Spinal cord (tissue), 10 donors: ENCODE measurements around the gene XPO6. TPM values are rescaled to one million over a fixed set of nuclear protein-coding genes. Genes with fewer than 3 reads are reported as not detected.
A peak's percentile ranks its signal among the peaks of the same experiment; 100 is the strongest.

Experiments used
- DNase-seq, 6 donors: peaks; one replicate each; pipeline versions ENCODE4 v3.0.0 to v3.0.0-alpha.2; 2013 to 2015; ENCODE audit warnings: low spot score in 6 of 6, low read depth in 4 of 6
- H3K27ac ChIP-seq: one replicate; pipeline ENCODE4 v1.5.1; 2013; ENCODE audit warnings: low read depth, low read length, control low read depth
- H3K27me3 ChIP-seq: one replicate; pipeline ENCODE4 v1.6.1; 2013; ENCODE audit warnings: low read length; ENCODE audit not compliant: control insufficient read depth, insufficient read depth
- H3K36me3 ChIP-seq: one replicate; pipeline ENCODE4 v1.6.1; 2013; ENCODE audit warnings: low read length; ENCODE audit not compliant: control insufficient read depth, insufficient read depth
- H3K4me1 ChIP-seq: one replicate; pipeline ENCODE4 v1.6.1; 2013; ENCODE audit warnings: low read length; ENCODE audit not compliant: control insufficient read depth, insufficient read depth
- H3K4me3 ChIP-seq: one replicate; pipeline ENCODE4 v1.5.1; 2013; ENCODE audit warnings: low read depth, low read length, control low read depth
- H3K9me3 ChIP-seq: one replicate; pipeline ENCODE4 v1.6.1; 2013; ENCODE audit warnings: low read length; ENCODE audit not compliant: control insufficient read depth, insufficient read depth
- WGBS: methylation state at CpG from one replicate; pipeline ENCODE4 v1.1.5; 2013; ENCODE audit warnings: missing lambda C conversion rate; ENCODE audit not compliant: insufficient coverage; 5-methylcytosine and 5-hydroxymethylcytosine counted together
- polyA plus RNA-seq, 2 donors: library from polyadenylated mRNA; unstranded; fragments of 120-200 nt; gene quantifications; one replicate each; pipeline ENCODE4 v1.2.1, GENCODE V29; 2013; ENCODE audit not compliant: insufficient read length in 2 of 2
- total RNA-seq, 2 donors: library from RNA; depleted of rRNA in 1 of 2; stranded (reverse); fragments of 120-200 nt in 1 of 2; fragments of >200 nt in 1 of 2; gene quantifications; one replicate each; pipeline versions ENCODE4 v1.2.3 to v1.2.4, GENCODE V29; 2013 to 2014
- donor health status: healthy.

Gene XPO6
- total and polyA plus RNA-seq, 4 donors = 84.1 to 164 (median 116) TPM

DNA sequence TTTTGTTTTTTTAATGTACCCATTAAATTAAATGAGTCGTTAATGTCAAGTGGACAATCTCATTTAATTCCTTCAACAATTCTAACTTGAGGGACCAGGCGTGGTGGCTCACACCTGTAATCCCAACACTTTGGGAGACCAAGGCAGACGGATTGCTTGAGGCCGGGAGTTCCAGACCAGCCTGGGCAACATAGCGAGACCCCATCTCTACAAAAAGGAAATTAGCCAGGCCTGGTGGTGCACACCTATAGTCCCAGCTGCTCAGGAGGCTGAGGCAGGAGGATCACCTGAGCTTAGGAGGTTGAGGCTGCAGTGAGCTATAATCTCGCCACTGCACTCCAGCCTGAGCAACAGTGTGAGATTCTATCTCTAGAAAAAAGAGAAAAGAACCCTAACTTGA, 127.6 kb downstream of the XPO6 start:
- no peaks in the 10 kb centered on the region for H3K27me3 ChIP-seq
- no peak overlapping the region for H3K27ac ChIP-seq
- peaks cover 8% of the 10 kb centered on the region for H3K36me3 ChIP-seq
- H3K4me3 ChIP-seq = no peak overlapping the region
- H3K9me3 ChIP-seq = no peaks in the 10 kb centered on the region
- WGBS = 100% methylated on average over 3 of the region's 6 CpGs
- DNase-seq = no peak
- no peaks in the 10 kb centered on the region for H3K4me1 ChIP-seq

DNA sequence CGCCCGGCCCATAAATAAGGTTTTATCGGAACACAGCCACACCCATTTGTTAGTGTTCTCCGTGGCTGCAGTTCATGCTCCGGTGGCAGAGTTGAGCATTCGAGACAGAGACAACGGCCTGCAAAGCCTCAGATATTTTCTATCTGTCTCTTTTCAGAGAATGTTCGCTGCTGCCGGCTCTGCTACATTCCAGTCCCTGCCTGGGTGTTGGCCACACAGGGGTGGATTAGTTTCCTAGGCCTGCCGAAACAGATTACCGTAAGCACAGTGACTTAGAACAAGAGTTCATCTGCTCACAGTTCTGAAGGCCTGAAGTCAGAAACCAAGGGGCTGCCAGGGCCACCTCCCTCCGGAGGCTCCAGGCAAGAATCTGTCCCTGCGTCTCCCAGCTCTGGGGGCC, 129.1 kb downstream of the XPO6 start:
- no peak for DNase-seq
- no peaks in the 10 kb centered on the region for H3K9me3 ChIP-seq
- H3K27me3 ChIP-seq = no peaks in the 10 kb centered on the region
- 80% methylated on average over 13 of the region's 13 CpGs for WGBS
- no peaks in the 10 kb centered on the region for H3K4me1 ChIP-seq
- H3K27ac ChIP-seq = no peak overlapping the region
- peaks cover 8% of the 10 kb centered on the region for H3K36me3 ChIP-seq
- no peak overlapping the region for H3K4me3 ChIP-seq

DNA sequence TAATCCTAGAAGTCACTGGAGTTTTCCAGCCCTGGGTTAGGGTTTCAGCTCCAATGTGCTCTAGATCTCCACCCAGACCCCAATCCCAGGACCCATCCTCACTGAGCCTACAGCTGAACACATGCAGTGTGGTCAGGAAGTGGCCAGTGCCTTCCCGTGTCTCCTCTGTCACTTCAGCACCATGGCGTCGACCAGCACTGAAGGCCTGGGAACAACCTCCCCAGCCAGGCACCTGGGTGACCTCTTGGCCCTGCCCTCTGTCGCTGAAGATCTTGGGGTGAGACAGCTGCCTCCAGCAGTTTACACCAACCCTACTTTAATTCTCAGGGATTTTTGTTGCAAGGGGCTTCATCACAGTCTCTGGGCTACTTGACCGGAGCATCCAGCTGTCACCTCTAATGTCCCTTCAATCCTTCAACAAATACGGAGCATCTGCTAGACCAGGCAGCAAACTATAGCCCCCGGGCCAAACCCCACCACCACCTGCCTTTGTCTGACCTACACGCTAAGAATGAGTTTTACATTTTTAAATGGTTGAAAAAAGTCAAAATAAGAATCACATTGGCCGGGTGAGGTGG, 130.3 kb downstream of the XPO6 start:
- WGBS = 87% methylated on average over 6 of the region's 9 CpGs
- Histone ChIP-seq H3K4me1 (no peaks in the 10 kb centered on the region), H3K27ac (no peak overlapping the region), H3K9me3 (no peaks in the 10 kb centered on the region), H3K4me3 (no peak overlapping the region), H3K36me3 (peaks cover 2% of the 10 kb centered on the region), H3K27me3 (no peaks in the 10 kb centered on the region)
- DNase-seq = no peak

DNA sequence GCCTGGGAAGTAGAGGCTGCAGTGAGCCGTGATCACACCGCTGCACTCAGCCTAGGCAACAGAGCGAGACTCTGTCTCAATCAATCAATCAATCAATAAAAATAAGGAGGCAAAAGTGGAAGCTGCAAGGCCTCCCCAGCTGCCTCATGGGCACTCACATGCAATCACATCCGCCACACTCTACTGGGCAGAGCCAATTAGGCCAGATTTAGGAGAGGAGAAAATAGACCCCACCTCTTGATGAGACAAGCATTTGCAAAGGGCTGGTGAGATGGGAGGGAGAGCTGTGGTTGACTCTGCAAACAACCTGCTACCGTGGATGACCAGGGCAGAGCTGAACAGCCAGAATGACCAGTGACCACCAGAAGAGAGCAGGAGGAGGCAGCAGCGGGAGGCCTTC, 133.5 kb downstream of the XPO6 start:
- DNase-seq = peak in 1 of 6 donors; percentile 51

DNA sequence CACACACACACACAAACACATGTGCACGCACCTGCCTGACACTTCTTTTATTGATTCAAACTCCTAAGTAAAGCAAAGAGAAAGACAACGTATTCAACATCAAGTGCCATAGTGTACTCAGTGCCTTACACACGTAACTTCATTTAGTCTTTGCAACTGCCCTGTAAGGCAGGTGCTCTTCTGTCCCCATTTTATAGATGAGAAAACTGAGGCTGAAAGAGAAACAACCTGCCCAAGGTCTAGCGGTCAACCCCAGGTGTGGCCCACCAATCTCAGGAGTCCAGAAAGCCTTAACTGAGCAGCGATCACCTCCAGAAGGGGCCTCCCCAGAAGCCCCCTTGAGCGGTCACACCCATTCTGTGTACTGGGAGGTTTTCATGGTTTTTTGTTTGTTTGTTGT, 137.9 kb downstream of the XPO6 start:
- Histone ChIP-seq H3K27me3 (no peaks in the 10 kb centered on the region), H3K4me3 (no peak overlapping the region), H3K36me3 (no peaks in the 10 kb centered on the region), H3K27ac (no peak overlapping the region), H3K9me3 (no peaks in the 10 kb centered on the region), H3K4me1 (no peaks in the 10 kb centered on the region)
- 98% methylated on average over 5 of the region's 6 CpGs for WGBS
- DNase-seq = no peak

More for the DNA sequence above, 133.5 kb downstream of the XPO6 start:
- no peaks in the 10 kb centered on the region for H3K4me1 ChIP-seq
- 85% methylated on average over 5 of the region's 6 CpGs for WGBS
- no peaks in the 10 kb centered on the region for H3K27me3 ChIP-seq
- no peaks in the 10 kb centered on the region for H3K9me3 ChIP-seq
- no peak overlapping the region for H3K4me3 ChIP-seq
- H3K27ac ChIP-seq = no peak overlapping the region
- no peaks in the 10 kb centered on the region for H3K36me3 ChIP-seq

DNA sequence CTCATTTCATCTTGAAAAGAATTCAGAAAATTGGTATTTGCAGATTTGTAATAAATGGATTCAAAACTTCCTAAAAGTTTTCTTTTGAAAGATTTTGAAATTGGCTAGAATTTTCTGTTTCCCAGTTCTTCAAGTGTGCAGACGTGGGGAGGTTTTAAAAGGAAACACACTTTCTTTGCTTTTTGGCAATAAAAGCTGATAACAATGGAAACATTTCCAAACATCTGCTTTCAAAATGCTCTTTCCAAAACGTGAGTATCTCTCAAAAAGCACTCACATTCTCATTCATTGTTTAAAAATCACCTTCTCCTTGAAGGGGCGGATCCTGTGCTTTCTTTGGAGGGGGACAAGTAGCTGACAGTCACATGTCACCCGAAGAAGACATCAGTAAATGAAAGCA, 139.7 kb downstream of the XPO6 start:
- WGBS = 0% methylated on average over 1 of the region's 4 CpGs
- no peak for DNase-seq
- Histone ChIP-seq H3K4me1 (no peaks in the 10 kb centered on the region), H3K27ac (no peak overlapping the region), H3K4me3 (no peak overlapping the region), H3K36me3 (no peaks in the 10 kb centered on the region), H3K27me3 (no peaks in the 10 kb centered on the region), H3K9me3 (no peaks in the 10 kb centered on the region)

DNA sequence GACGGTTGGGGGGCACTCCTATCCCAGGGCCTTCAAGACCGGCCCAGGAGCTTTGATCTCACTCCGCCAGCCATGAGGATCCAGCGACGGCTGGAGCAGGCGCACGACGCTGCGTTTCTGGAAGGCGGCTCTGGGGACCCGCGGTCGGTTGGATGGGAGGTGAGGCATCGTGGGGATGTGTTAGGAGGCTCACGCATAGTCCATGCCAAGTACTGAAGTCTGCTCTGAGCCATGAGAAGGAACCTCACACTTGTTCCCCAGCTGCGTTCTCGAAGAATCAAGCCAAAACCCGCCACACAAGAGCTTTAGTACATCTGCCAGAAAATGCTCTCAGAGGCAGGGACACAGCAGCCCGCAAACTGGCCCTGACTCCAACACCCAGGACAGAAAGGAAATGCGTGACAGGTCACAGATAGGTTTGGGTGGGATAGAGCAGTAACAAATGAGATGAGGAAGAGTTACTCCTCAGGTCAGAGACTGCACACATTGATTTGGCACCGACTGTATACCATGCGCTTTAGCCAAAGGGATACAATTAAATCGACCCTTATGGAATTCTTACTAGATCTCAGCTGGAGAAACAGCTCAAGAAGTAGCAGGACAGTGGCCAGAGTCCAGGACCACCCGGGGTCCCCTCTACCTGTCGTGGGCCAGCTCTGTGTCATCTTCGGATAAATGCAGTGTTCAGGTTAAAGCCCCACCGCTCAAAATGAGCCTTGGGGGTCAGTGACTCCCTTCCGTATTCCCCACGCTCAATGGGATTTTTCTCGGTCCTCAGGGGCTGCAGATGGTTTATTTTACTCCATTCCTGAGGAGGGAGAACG, 141.6 kb downstream of the XPO6 start:
- DNase-seq = peak in 1 of 6 donors; percentile 32
- peaks cover 3% of the 10 kb centered on the region for H3K27me3 ChIP-seq
- no peaks in the 10 kb centered on the region for H3K4me1 ChIP-seq
- no peaks in the 10 kb centered on the region for H3K36me3 ChIP-seq
- H3K9me3 ChIP-seq = no peaks in the 10 kb centered on the region
- WGBS = 76% methylated on average over 20 of the region's 31 CpGs
- no peak overlapping the region for H3K4me3 ChIP-seq
- no peak overlapping the region for H3K27ac ChIP-seq

DNA sequence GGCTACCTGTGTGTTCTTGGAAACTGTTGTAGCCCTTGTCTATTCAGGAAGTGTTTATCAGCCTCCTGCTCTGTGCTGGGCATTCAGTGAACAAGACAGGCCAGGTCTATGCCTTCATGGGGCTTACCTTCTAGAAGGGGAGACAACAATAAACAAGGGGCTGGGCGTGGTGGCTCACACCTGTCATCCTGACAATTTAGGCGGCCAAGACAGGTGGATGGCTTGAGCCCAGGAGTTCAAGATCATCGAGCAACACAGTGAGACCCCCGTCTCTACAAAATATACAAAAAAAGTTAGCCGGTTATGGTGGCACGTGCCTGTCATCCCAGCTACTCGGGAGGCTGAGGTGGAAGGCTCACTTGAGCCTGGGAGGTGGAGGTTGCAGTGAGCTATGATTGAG, 142.8 kb downstream of the XPO6 start:
- Histone ChIP-seq H3K27me3 (peaks cover 13% of the 10 kb centered on the region), H3K4me3 (no peak overlapping the region), H3K9me3 (no peaks in the 10 kb centered on the region), H3K27ac (no peak overlapping the region), H3K36me3 (no peaks in the 10 kb centered on the region), H3K4me1 (peaks cover 8% of the 10 kb centered on the region)
- 88% methylated on average over 1 of the region's 7 CpGs for WGBS
- no peak for DNase-seq

DNA sequence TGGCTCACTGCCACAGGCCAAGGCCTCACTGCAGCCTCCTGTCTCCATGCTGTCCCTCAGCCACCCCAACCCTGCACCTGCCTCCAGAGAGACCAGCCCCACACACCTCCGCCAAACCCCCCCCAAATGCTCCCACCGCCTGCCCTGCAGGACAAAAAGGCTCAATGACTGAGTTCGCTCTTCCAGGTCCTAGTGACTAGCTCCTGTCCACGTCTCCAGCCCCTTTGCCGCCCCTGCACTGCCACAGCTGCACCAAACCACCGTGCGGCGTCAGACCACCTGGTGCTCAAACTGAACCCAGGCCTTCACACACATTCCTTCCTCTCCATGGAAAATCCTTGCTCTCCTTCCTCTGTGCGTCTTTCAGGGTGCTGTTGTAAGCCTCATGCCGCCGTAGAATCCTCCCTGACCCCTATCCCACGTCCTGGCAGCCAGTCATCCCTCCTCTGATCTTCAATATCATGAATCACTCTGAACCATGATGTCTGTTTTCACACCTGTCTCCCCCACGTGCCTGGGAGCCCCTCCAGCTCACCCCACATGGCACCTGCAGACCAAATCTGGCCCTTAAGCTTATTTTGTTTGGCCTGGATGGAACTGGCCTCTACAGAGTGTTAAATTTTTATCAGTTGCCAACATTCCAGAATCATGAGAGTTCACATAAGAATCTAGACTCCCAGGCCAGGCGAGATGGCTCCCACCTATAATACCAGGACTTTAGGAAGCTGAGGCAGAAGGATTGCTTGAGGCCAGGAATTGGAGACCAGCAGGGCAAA, 144.0 kb downstream of the XPO6 start:
- 79% methylated on average over 13 of the region's 14 CpGs for WGBS
- Histone ChIP-seq H3K36me3 (no peaks in the 10 kb centered on the region), H3K4me1 (peaks cover 12% of the 10 kb centered on the region), H3K9me3 (no peaks in the 10 kb centered on the region), H3K27ac (no peak overlapping the region), H3K27me3 (peaks cover 16% of the 10 kb centered on the region), H3K4me3 (no peak overlapping the region)
- DNase-seq = peak in 1 of 6 donors; percentile 43
